K562 (cell line): ENCODE measurements around the gene SCYL2. TPM values are rescaled to one million over a fixed set of nuclear protein-coding genes. Genes with fewer than 3 reads are reported as not detected.

ENCODE experiments used
- ATAC-seq: fragments of 200-7000 bp; cut with Tn5 transposase; 3 replicates; pipeline ENCODE4 v1.9.1; 2020; ENCODE audit warnings: moderate library complexity
- BruUV-seq: library from RNA; stranded (reverse); fragments of 400-500 nt; replicated peaks from 2 replicates; lab custom pipeline; 2021; lab: Mats Ljungman, UMichigan
- CTCF ChIA-PET: fragments of 300-600 bp; formaldehyde crosslinking; extraction: SDS; loops from one replicate; lab custom pipeline; 2021; ENCODE audit warnings: low intra/inter-chr PET ratio; lab: Yijun Ruan, JAX
- POLR2A ChIA-PET: fragments of 300-600, 350-650 bp; sonication (Branson Sonifier 250); formaldehyde crosslinking; extraction: SDS; loops from one replicate; lab custom pipeline; 2021; ENCODE audit warnings: antibody characterized with exemption, inconsistent platforms; lab: Yijun Ruan, JAX
- DNase-seq, 4 experiments: peaks; one replicate each; pipeline versions ENCODE4 v3.0.0 to v3.0.0-alpha.2; 2011 to 2018; ENCODE audit warnings: low spot score in 3 of 4, mixed read lengths in 3 of 4; ENCODE audit errors: extremely low read depth in 1 of 4
- FAIRE-seq: peaks from 2 replicates; lab custom pipeline; 2011; peaks lifted over from hg19 to GRCh38; lab: Jason Lieb, UNC
- H2AFZ ChIP-seq: 2 replicates; pipeline ENCODE4 v1.6.0; 2011; ENCODE audit warnings: low read depth, low read length, control low read depth, inconsistent platforms
- H3K27ac ChIP-seq: fragments of 200-600 bp; 3 replicates; pipeline ENCODE4 v1.8.0; 2011; ENCODE audit warnings: low read depth, mild to moderate bottlenecking, control low read depth, inconsistent platforms, low read length, moderate library complexity, mixed read lengths; ENCODE audit errors: extremely low read depth
- H3K27me3 ChIP-seq, 2 experiments: fragments of 300-600 bp in 1 of 2; 2 replicates in 1 of 2; 3 replicates in 1 of 2; pipeline versions ENCODE4 v1.6.0 to v1.8.0; 2011; ENCODE audit warnings: inconsistent platforms in 2 of 2, low read length in 2 of 2, mild to moderate bottlenecking in 1 of 2, mixed read lengths in 1 of 2, moderate library complexity in 1 of 2; ENCODE audit not compliant: control insufficient read depth in 2 of 2, insufficient read depth in 2 of 2
- H3K36me3 ChIP-seq: fragments of 300-600 bp; 3 replicates; pipeline ENCODE4 v1.8.0; 2011; ENCODE audit warnings: mild to moderate bottlenecking, low read length, inconsistent platforms; ENCODE audit not compliant: control insufficient read depth, insufficient read depth
- H3K4me1 ChIP-seq, 2 experiments: fragments of 200-600 bp in 1 of 2; replicated peaks in 1 of 2; 2 replicates in 1 of 2; 3 replicates in 1 of 2; pipeline versions ENCODE4 v1.5.1 to v1.8.0; 2011; ENCODE audit warnings: inconsistent platforms in 2 of 2, low read length in 2 of 2, mild to moderate bottlenecking in 1 of 2, mixed read lengths in 1 of 2, moderate library complexity in 1 of 2; ENCODE audit not compliant: control insufficient read depth in 2 of 2, insufficient read depth in 2 of 2
- H3K4me2 ChIP-seq: 2 replicates; pipeline ENCODE4 v1.6.1; 2011; ENCODE audit warnings: low read length, control low read depth, inconsistent platforms, mixed read lengths; ENCODE audit not compliant: insufficient read depth
- H3K4me3 ChIP-seq: fragments of 200-600 bp; sonication (generic), shearing (Covaris generic); 2 replicates; pipeline ENCODE4 v1.5.1; 2016; ENCODE audit warnings: control low read depth, inconsistent platforms
- H3K79me2 ChIP-seq: fragments of 200-600 bp; 3 replicates; pipeline ENCODE4 v1.8.0; 2011; ENCODE audit warnings: low read length, inconsistent platforms; ENCODE audit not compliant: control insufficient read depth, insufficient read depth
- H3K9ac ChIP-seq, 2 experiments: 2 replicates each; pipeline versions ENCODE4 v1.6.0 to v1.6.1; 2011; ENCODE audit warnings: low read depth in 2 of 2, low read length in 2 of 2, control low read depth in 1 of 2, inconsistent platforms in 1 of 2, mild to moderate bottlenecking in 1 of 2, mixed read lengths in 1 of 2; ENCODE audit not compliant: insufficient read depth in 1 of 2
- H3K9me1 ChIP-seq: one replicate; pipeline ENCODE4 v1.6.0; 2011; ENCODE audit warnings: inconsistent platforms, mild to moderate bottlenecking, low read length, moderate library complexity; ENCODE audit not compliant: control insufficient read depth, insufficient read depth
- H3K9me3 ChIP-seq: replicated peaks from 2 replicates; pipeline ENCODE4 v1.5.1; 2011; ENCODE audit warnings: low read depth, low read length, inconsistent platforms; ENCODE audit not compliant: control insufficient read depth, insufficient read depth
- H4K20me1 ChIP-seq: replicated peaks from 2 replicates; pipeline ENCODE4 v1.6.1; 2011; ENCODE audit warnings: low read length, inconsistent platforms, mixed read lengths; ENCODE audit not compliant: control insufficient read depth, insufficient read depth
- ETS2 ChIP-seq: IDR thresholded peaks from 2 replicates; pipeline ENCODE4 v1.6.1; 2016; ENCODE audit warnings: borderline replicate concordance, missing genetic modification characterization, mild to moderate bottlenecking, moderate library complexity, missing compliant biosample characterization; ENCODE audit not compliant: poor library complexity, severe bottlenecking
- GTF2A2 ChIP-seq: IDR thresholded peaks from 2 replicates; pipeline ENCODE4 v1.6.1; 2016; ENCODE audit warnings: mild to moderate bottlenecking, missing genetic modification characterization, missing compliant biosample characterization
- HMGN3 ChIP-seq: IDR thresholded peaks from 2 replicates; pipeline ENCODE4 v1.6.1; 2011; ENCODE audit warnings: borderline replicate concordance, low read depth, mild to moderate bottlenecking, mixed read lengths, low read length; ENCODE audit not compliant: insufficient read length; ENCODE audit errors: extremely low read depth
- PHF21A ChIP-seq: fragments of 450-650 bp; IDR thresholded peaks from 2 replicates; pipeline ENCODE4 v1.6.1; 2017; ENCODE audit warnings: low read depth, borderline replicate concordance
- POLR2A ChIP-seq: fragments of 450-650 bp; conservative IDR thresholded peaks from 2 replicates; pipeline ENCODE4 v1.6.1; 2016
- SPI1 ChIP-seq: IDR thresholded peaks from 2 replicates; pipeline ENCODE4 v1.6.1; 2011; ENCODE audit warnings: low read depth, low read length, control low read depth, borderline replicate concordance
- THRB ChIP-seq: fragments of 450-650 bp; formaldehyde crosslinking; conservative IDR thresholded peaks from 2 replicates; pipeline ENCODE4 v1.4.0; 2022; ENCODE audit warnings: mild to moderate bottlenecking, missing genetic modification characterization
- ZKSCAN8 ChIP-seq: fragments of 200-800 bp; sonication (Bioruptor generic); IDR thresholded peaks from 2 replicates; pipeline ENCODE4 v1.6.1; 2016; ENCODE audit warnings: missing genetic modification characterization, missing compliant biosample characterization
- ZNF124 ChIP-seq: sonication (generic); formaldehyde crosslinking; IDR thresholded peaks from 2 replicates; pipeline ENCODE4 v1.8.1; 2022; ENCODE audit warnings: missing genetic modification reagents
- WGBS: fragments of 100-300 bp; shearing (Covaris generic); methylation state at CpG from one replicate; pipeline ENCODE4 v1.1.6; 2016; ENCODE audit warnings: low coverage, mixed read lengths; ENCODE audit not compliant: insufficient coverage; ENCODE audit errors: missing lambda C conversion rate; 5-methylcytosine and 5-hydroxymethylcytosine counted together
- in situ Hi-C: fragments of 300-500 bp; cut with MboI; formaldehyde crosslinking; loops from 4 replicates; pipeline ENCODE4 v1.15.0; 2018; ENCODE audit warnings: inconsistent platforms, mixed read lengths
- intact Hi-C: fragments of 100-400 bp; cut with micrococcal nuclease; formaldehyde crosslinking; loops from 2 replicates; pipeline ENCODE4 v1.14.2; 2022
- polyA plus RNA-seq, 8 experiments: library from polyadenylated mRNA; depleted of rRNA in 4 of 8; stranded (reverse) in 5 of 8; unstranded in 3 of 8; fragments of >200 nt; fragmentation: Nextera tagmentation in 2 of 8; fragmentation: Illumina TruSeq in 1 of 8; extraction: Ambion mirVana in 2 of 8; extraction: Trizol in 1 of 8; gene quantifications; 2 replicates each; pipeline versions ENCODE4 v1.2.1 to v1.2.3, GENCODE V29; 2011 to 2014; ENCODE audit warnings: inconsistent platforms in 1 of 8, missing spikeins in 1 of 8
- small RNA-seq: library from RNA; depleted of rRNA; stranded (forward); fragments of <200 nt; gene quantifications from one replicate; pipeline ENCODE3, GENCODE V24; 2014
- total RNA-seq, 7 experiments: library from RNA; depleted of rRNA in 6 of 7; stranded (reverse); fragments of >200 nt in 6 of 7; fragmentation: Illumina TruSeq in 2 of 7; extraction: Trizol in 2 of 7; gene quantifications; 2 replicates each; pipeline versions ENCODE4 v1.2.1 to v1.2.3, GENCODE V29; 2011 to 2021; ENCODE audit warnings: low replicate concordance in 1 of 7

The SCYL2 gene
- total and polyA plus RNA-seq, 9 of the 15 experiments (the other 6 are each of a cell fraction or from before 2014, with no cell fraction given) = 9.9 to 49.0 (median 32.9) TPM

GRCh38 chr12:100388382-100388781, 121.4 kb downstream of the SCYL2 start:
- Histone ChIP-seq H3K79me2 (no peaks in the 10 kb centered on the region), H3K27ac (no peak overlapping the region), H3K4me3 (no peak overlapping the region), H3K36me3 (no peaks in the 10 kb centered on the region), H3K9ac (no peak overlapping the region), H2AFZ (no peak overlapping the region), H3K9me1 (no peaks in the 10 kb centered on the region), H3K4me1 (no peaks in the 10 kb centered on the region), H3K27me3 (no peaks in the 10 kb centered on the region; a peak in 2 of 5 replicates), H3K9me3 (no peaks in the 10 kb centered on the region), H3K4me2 (no peak overlapping the region), H4K20me1 (no peaks in the 10 kb centered on the region)
- no peak for ATAC-seq
- BruUV-seq = no TSS peak
- no peak for DNase-seq
- CTCF ChIA-PET = no interaction called here
- 2% methylated on average over 5 of the region's 5 CpGs for WGBS
- FAIRE-seq = no peak
- in situ Hi-C loops (no loop called here), intact Hi-C loops (no loop called here)
- POLR2A ChIA-PET = no interaction called here
- no peak for TF ChIP-seq ZKSCAN8 (CRISPR knock-in tag)
- TF ChIP-seq THRB = no peak
- TF ChIP-seq ZNF124 (CRISPR knock-in tag) = no peak
- TF ChIP-seq ETS2 (tag) = no peak
- TF ChIP-seq POLR2A = no peak
- no peak for TF ChIP-seq HMGN3
- no peak for TF ChIP-seq GTF2A2 (tag)
- no peak for TF ChIP-seq SPI1
- TF ChIP-seq PHF21A = no peak

Small RNA genes within 50 kb of the gene (small RNA-seq; reads per million reads assigned to genes)
- gene RF00019 = not detected

Other genes starting within 250 kb of the SCYL2 start
- 14.8 and 15.5 TPM in 2 replicates for gene BLTP3B, start 124.3 kb upstream of the SCYL2 start, total RNA-seq (2014; rRNA removed)
- gene BLTP3B, start 124.3 kb upstream of the SCYL2 start, total RNA-seq (2014; rRNA removed; fragmentation: Illumina TruSeq; extraction: Trizol) = 25.5 and 25.6 TPM in 2 replicates
- 24.7 and 27.4 TPM in 2 replicates for gene BLTP3B, start 124.3 kb upstream of the SCYL2 start, total RNA-seq (2015; rRNA removed; fragmentation: Illumina TruSeq; extraction: Trizol)
- 17.9 and 19.7 TPM in 2 replicates for gene BLTP3B, start 124.3 kb upstream of the SCYL2 start, total RNA-seq (2021)
- gene BLTP3B, start 124.3 kb upstream of the SCYL2 start, polyA plus RNA-seq (2011; rRNA removed) = 15.0 and 20.1 TPM in 2 replicates
- gene BLTP3B, start 124.3 kb upstream of the SCYL2 start, polyA plus RNA-seq (2014; fragmentation: Illumina TruSeq; extraction: Trizol) = 15.6 and 20.5 TPM in 2 replicates
- 1 to 10 TPM; 3.9 to 5.0 TPM for gene BLTP3B, start 124.3 kb upstream of the SCYL2 start, polyA plus RNA-seq (2014; fragmentation: Nextera tagmentation; extraction: Ambion mirVana)
- gene BLTP3B, start 124.3 kb upstream of the SCYL2 start, polyA plus RNA-seq (2014; rRNA removed) = 10.8 TPM in 2 replicates
- gene ACTR6, start 66.4 kb upstream of the SCYL2 start, total RNA-seq (2014; rRNA removed) = 25.7 and 26.1 TPM in 2 replicates
- gene ACTR6, start 66.4 kb upstream of the SCYL2 start, total RNA-seq (2014; rRNA removed; fragmentation: Illumina TruSeq; extraction: Trizol) = 88.6 and 117 TPM in 2 replicates
- gene ACTR6, start 66.4 kb upstream of the SCYL2 start, total RNA-seq (2015; rRNA removed; fragmentation: Illumina TruSeq; extraction: Trizol) = 42.9 and 49.0 TPM in 2 replicates
- 67.4 and 74.5 TPM in 2 replicates for gene ACTR6, start 66.4 kb upstream of the SCYL2 start, total RNA-seq (2021)
- gene ACTR6, start 66.4 kb upstream of the SCYL2 start, polyA plus RNA-seq (2011; rRNA removed) = 87.2 and 102 TPM in 2 replicates
- 58.4 and 70.9 TPM in 2 replicates for gene ACTR6, start 66.4 kb upstream of the SCYL2 start, polyA plus RNA-seq (2014; fragmentation: Illumina TruSeq; extraction: Trizol)
- gene ACTR6, start 66.4 kb upstream of the SCYL2 start, polyA plus RNA-seq (2014; fragmentation: Nextera tagmentation; extraction: Ambion mirVana) = 100 to 1,000 TPM in 1 of 2 experiments, 10 to 100 TPM in 1; 99.8 to 109 TPM
- 42.9 and 44.9 TPM in 2 replicates for gene ACTR6, start 66.4 kb upstream of the SCYL2 start, polyA plus RNA-seq (2014; rRNA removed)
- gene DEPDC4, start 98 bp upstream of the SCYL2 start, total RNA-seq (2014; rRNA removed) = 3.0 and 3.6 TPM in 2 replicates
- 6.9 and 8.8 TPM in 2 replicates for gene DEPDC4, start 98 bp upstream of the SCYL2 start, total RNA-seq (2014; rRNA removed; fragmentation: Illumina TruSeq; extraction: Trizol)
- 4.6 and 5.0 TPM in 2 replicates for gene DEPDC4, start 98 bp upstream of the SCYL2 start, total RNA-seq (2015; rRNA removed; fragmentation: Illumina TruSeq; extraction: Trizol)
- 4.3 and 5.7 TPM in 2 replicates for gene DEPDC4, start 98 bp upstream of the SCYL2 start, total RNA-seq (2021)
- 5.2 and 9.5 TPM in 2 replicates for gene DEPDC4, start 98 bp upstream of the SCYL2 start, polyA plus RNA-seq (2011; rRNA removed)
- 7.3 and 8.3 TPM in 2 replicates for gene DEPDC4, start 98 bp upstream of the SCYL2 start, polyA plus RNA-seq (2014; fragmentation: Illumina TruSeq; extraction: Trizol)
- gene DEPDC4, start 98 bp upstream of the SCYL2 start, polyA plus RNA-seq (2014; fragmentation: Nextera tagmentation; extraction: Ambion mirVana) = 10 to 100 TPM; 11.9 to 13.2 TPM
- 5.6 and 7.4 TPM in 2 replicates for gene DEPDC4, start 98 bp upstream of the SCYL2 start, polyA plus RNA-seq (2014; rRNA removed)
- not detected in 2 replicates for gene SLC17A8, start 89.9 kb downstream of the SCYL2 start, total RNA-seq (2014; rRNA removed)
- gene SLC17A8, start 89.9 kb downstream of the SCYL2 start, total RNA-seq (2014; rRNA removed; fragmentation: Illumina TruSeq; extraction: Trizol) = not detected in 2 replicates
- not detected in 2 replicates for gene SLC17A8, start 89.9 kb downstream of the SCYL2 start, total RNA-seq (2015; rRNA removed; fragmentation: Illumina TruSeq; extraction: Trizol)
- gene SLC17A8, start 89.9 kb downstream of the SCYL2 start, total RNA-seq (2021) = not detected in 2 replicates
- gene SLC17A8, start 89.9 kb downstream of the SCYL2 start, polyA plus RNA-seq (2011; rRNA removed) = not detected in 2 replicates
- not detected in 2 replicates for gene SLC17A8, start 89.9 kb downstream of the SCYL2 start, polyA plus RNA-seq (2014; fragmentation: Illumina TruSeq; extraction: Trizol)
- gene SLC17A8, start 89.9 kb downstream of the SCYL2 start, polyA plus RNA-seq (2014; fragmentation: Nextera tagmentation; extraction: Ambion mirVana) = not detected
- 0.03 TPM in 1 of 2 replicates, not detected in the other for gene SLC17A8, start 89.9 kb downstream of the SCYL2 start, polyA plus RNA-seq (2014; rRNA removed)
- not detected in 2 replicates for gene NR1H4, start 206.7 kb downstream of the SCYL2 start, total RNA-seq (2014; rRNA removed)
- not detected in 2 replicates for gene NR1H4, start 206.7 kb downstream of the SCYL2 start, total RNA-seq (2014; rRNA removed; fragmentation: Illumina TruSeq; extraction: Trizol)
- gene NR1H4, start 206.7 kb downstream of the SCYL2 start, total RNA-seq (2015; rRNA removed; fragmentation: Illumina TruSeq; extraction: Trizol) = not detected in 2 replicates
- gene NR1H4, start 206.7 kb downstream of the SCYL2 start, total RNA-seq (2021) = 0.11 TPM in 1 of 2 replicates, not detected in the other
- not detected in 2 replicates for gene NR1H4, start 206.7 kb downstream of the SCYL2 start, polyA plus RNA-seq (2011; rRNA removed)
- gene NR1H4, start 206.7 kb downstream of the SCYL2 start, polyA plus RNA-seq (2014; fragmentation: Illumina TruSeq; extraction: Trizol) = not detected in 2 replicates
- under 1 TPM in 1 of 2 experiments, not detected in 1; 0.03 TPM for gene NR1H4, start 206.7 kb downstream of the SCYL2 start, polyA plus RNA-seq (2014; fragmentation: Nextera tagmentation; extraction: Ambion mirVana)
- gene NR1H4, start 206.7 kb downstream of the SCYL2 start, polyA plus RNA-seq (2014; rRNA removed) = not detected in 2 replicates